Stimulated activated memory B cell treated with anti-CD40 and anti-IgM and Interleukin-4, amounts not matched to agents 10 μg/mL and 1 μg/mL and 100 μg/mL, for 72 hours (primary cell): ENCODE data around the gene MGLL.

Source experiments
- ATAC-seq: fragments of 150-1000 bp; cut with Tn5 transposase; 2 replicates; pipeline ENCODE4 v1.10.0; 2021
- H3K27ac Mint-ChIP-seq: one replicate; pipeline ENCODE4 v1.8.0; 2022; ENCODE audit warnings: mild to moderate bottlenecking, mixed read lengths
- H3K27me3 Mint-ChIP-seq: one replicate; pipeline ENCODE4 v1.8.0; 2022; ENCODE audit warnings: mixed read lengths
- H3K36me3 Mint-ChIP-seq: one replicate; pipeline ENCODE4 v1.8.0; 2022; ENCODE audit warnings: mixed read lengths
- H3K4me1 Mint-ChIP-seq: one replicate; pipeline ENCODE4 v1.8.0; 2022; ENCODE audit warnings: mixed read lengths
- H3K4me3 Mint-ChIP-seq: one replicate; pipeline ENCODE4 v1.8.0; 2022; ENCODE audit warnings: mild to moderate bottlenecking, moderate library complexity, mixed read lengths
- H3K9me3 Mint-ChIP-seq: one replicate; pipeline ENCODE4 v1.8.0; 2022; ENCODE audit warnings: mixed read lengths

Gene MGLL

GRCh38 chr3:127823426-127823857 is 1.1 kb upstream of the MGLL start:
- peak overlapping the region; percentile 93 for H3K27ac Mint-ChIP-seq

GRCh38 chr3:127822682-127823425 is 539 bp upstream of the MGLL start:
- H3K9me3 Mint-ChIP-seq: peaks cover 5% of the 10 kb centered on the region
- H3K27ac Mint-ChIP-seq: peak overlapping the region; percentile 93
- peak; percentile 79 for ATAC-seq
- peaks cover 30% of the 10 kb centered on the region for H3K4me1 Mint-ChIP-seq
- peak overlapping the region; percentile 92 for H3K4me3 Mint-ChIP-seq
- H3K36me3 Mint-ChIP-seq: peaks cover 29% of the 10 kb centered on the region
- no peaks in the 10 kb centered on the region for H3K27me3 Mint-ChIP-seq

More at GRCh38 chr3:127823426-127823857, 1.1 kb upstream of the MGLL start:
- Mint-ChIP-seq H3K9me3 (peaks cover 8% of the 10 kb centered on the region), H3K4me3 (peak overlapping the region; percentile 78), H3K36me3 (peaks cover 33% of the 10 kb centered on the region), H3K4me1 (peaks cover 30% of the 10 kb centered on the region), H3K27me3 (no peaks in the 10 kb centered on the region)
- no peak for ATAC-seq

- peaks cover 34% of the 10 kb centered on the region for H3K36me3 Mint-ChIP-seq
- peaks cover 38% of the 10 kb centered on the region for H3K4me1 Mint-ChIP-seq
- peak overlapping the region; percentile 92 for H3K4me3 Mint-ChIP-seq
- ATAC-seq: peak; percentile 50
- peak overlapping the region; percentile 93 for H3K27ac Mint-ChIP-seq
- peaks cover 1% of the 10 kb centered on the region for H3K9me3 Mint-ChIP-seq
- no peaks in the 10 kb centered on the region for H3K27me3 Mint-ChIP-seq
Measured at GRCh38 chr3:127821394-127821793, 921 bp downstream of the MGLL start.

GRCh38 chr3:127820826-127821313 is 1.4 kb downstream of the MGLL start:
- peaks cover 37% of the 10 kb centered on the region for H3K36me3 Mint-ChIP-seq
- peak overlapping the region; percentile 71 for H3K4me3 Mint-ChIP-seq
- peaks cover 43% of the 10 kb centered on the region for H3K4me1 Mint-ChIP-seq
- no peak for ATAC-seq
- H3K9me3 Mint-ChIP-seq: no peaks in the 10 kb centered on the region
- peak overlapping the region; percentile 80 for H3K27ac Mint-ChIP-seq
- H3K27me3 Mint-ChIP-seq: no peaks in the 10 kb centered on the region

GRCh38 chr3:127820221-127820825 is 2.0 kb downstream of the MGLL start:
- peaks cover 47% of the 10 kb centered on the region for H3K4me1 Mint-ChIP-seq
- peak overlapping the region; percentile 71 for H3K4me3 Mint-ChIP-seq
- H3K27ac Mint-ChIP-seq: peak overlapping the region; percentile 80
- no peaks in the 10 kb centered on the region for H3K27me3 Mint-ChIP-seq
- H3K9me3 Mint-ChIP-seq: no peaks in the 10 kb centered on the region
- no peak for ATAC-seq
- H3K36me3 Mint-ChIP-seq: peaks cover 42% of the 10 kb centered on the region

- no peak for ATAC-seq
- Mint-ChIP-seq H3K4me3 (peak overlapping the region; percentile 71), H3K36me3 (peaks cover 48% of the 10 kb centered on the region), H3K9me3 (no peaks in the 10 kb centered on the region), H3K27me3 (no peaks in the 10 kb centered on the region), H3K4me1 (peaks cover 51% of the 10 kb centered on the region), H3K27ac (peak overlapping the region; percentile 80)
Measured at GRCh38 chr3:127819656-127820055, 2.7 kb downstream of the MGLL start.

GRCh38 chr3:127819086-127819485 is 3.2 kb downstream of the MGLL start:
- peaks cover 52% of the 10 kb centered on the region for H3K36me3 Mint-ChIP-seq
- no peak for ATAC-seq
- no peaks in the 10 kb centered on the region for H3K27me3 Mint-ChIP-seq
- peaks cover 51% of the 10 kb centered on the region for H3K4me1 Mint-ChIP-seq
- H3K27ac Mint-ChIP-seq: no peak overlapping the region
- H3K9me3 Mint-ChIP-seq: no peaks in the 10 kb centered on the region
- H3K4me3 Mint-ChIP-seq: no peak overlapping the region

- H3K27me3 Mint-ChIP-seq: no peaks in the 10 kb centered on the region
- no peak overlapping the region for H3K4me3 Mint-ChIP-seq
- H3K4me1 Mint-ChIP-seq: peaks cover 42% of the 10 kb centered on the region
- no peak for ATAC-seq
- H3K9me3 Mint-ChIP-seq: no peaks in the 10 kb centered on the region
- no peak overlapping the region for H3K27ac Mint-ChIP-seq
- peaks cover 67% of the 10 kb centered on the region for H3K36me3 Mint-ChIP-seq
Measured at GRCh38 chr3:127817406-127817841, 4.9 kb downstream of the MGLL start.

GRCh38 chr3:127816783-127817405 is 5.4 kb downstream of the MGLL start:
- Mint-ChIP-seq H3K4me3 (no peak overlapping the region), H3K9me3 (no peaks in the 10 kb centered on the region), H3K27me3 (no peaks in the 10 kb centered on the region), H3K4me1 (peaks cover 41% of the 10 kb centered on the region), H3K36me3 (peaks cover 72% of the 10 kb centered on the region), H3K27ac (no peak overlapping the region)
- ATAC-seq: no peak

GRCh38 chr3:127815641-127816605 is 6.4 kb downstream of the MGLL start:
- no peaks in the 10 kb centered on the region for H3K9me3 Mint-ChIP-seq
- peaks cover 34% of the 10 kb centered on the region for H3K4me1 Mint-ChIP-seq
- H3K36me3 Mint-ChIP-seq: peaks cover 74% of the 10 kb centered on the region

GRCh38 chr3:127815001-127815400 is 7.3 kb downstream of the MGLL start:
- H3K27ac Mint-ChIP-seq: no peak overlapping the region
- H3K9me3 Mint-ChIP-seq: no peaks in the 10 kb centered on the region
- ATAC-seq: no peak

More at GRCh38 chr3:127815641-127816605, 6.4 kb downstream of the MGLL start:
- no peak overlapping the region for H3K4me3 Mint-ChIP-seq
- H3K27ac Mint-ChIP-seq: no peak overlapping the region
- H3K27me3 Mint-ChIP-seq: no peaks in the 10 kb centered on the region
- no peak for ATAC-seq

GRCh38 chr3:127814325-127814781 is 8.0 kb downstream of the MGLL start:
- no peaks in the 10 kb centered on the region for H3K27me3 Mint-ChIP-seq
- H3K36me3 Mint-ChIP-seq: peaks cover 77% of the 10 kb centered on the region
- H3K9me3 Mint-ChIP-seq: no peaks in the 10 kb centered on the region
- no peak overlapping the region for H3K27ac Mint-ChIP-seq
- no peak overlapping the region for H3K4me3 Mint-ChIP-seq
- H3K4me1 Mint-ChIP-seq: peaks cover 25% of the 10 kb centered on the region
- ATAC-seq: no peak

More at GRCh38 chr3:127815001-127815400, 7.3 kb downstream of the MGLL start:
- Mint-ChIP-seq H3K36me3 (peaks cover 74% of the 10 kb centered on the region), H3K4me1 (peaks cover 29% of the 10 kb centered on the region), H3K27me3 (no peaks in the 10 kb centered on the region), H3K4me3 (no peak overlapping the region)

- Mint-ChIP-seq H3K27me3 (no peaks in the 10 kb centered on the region), H3K4me3 (no peak overlapping the region), H3K27ac (no peak overlapping the region), H3K4me1 (peaks cover 36% of the 10 kb centered on the region), H3K36me3 (peaks cover 93% of the 10 kb centered on the region), H3K9me3 (peaks cover 2% of the 10 kb centered on the region)
- no peak for ATAC-seq
Measured at GRCh38 chr3:127812151-127812550, 10.2 kb downstream of the MGLL start.

GRCh38 chr3:127811717-127812116 is 10.6 kb downstream of the MGLL start:
- Mint-ChIP-seq H3K36me3 (peaks cover 93% of the 10 kb centered on the region), H3K4me1 (peaks cover 32% of the 10 kb centered on the region), H3K9me3 (peaks cover 2% of the 10 kb centered on the region), H3K4me3 (no peak overlapping the region), H3K27ac (no peak overlapping the region), H3K27me3 (no peaks in the 10 kb centered on the region)
- ATAC-seq: no peak
